ENCODE measurements around the gene TMEM151B.

TMEM151B gene

GRCh38 chr6:44284121-44284520 lies 13.9 kb downstream of the TMEM151B start:
- no peaks in the 10 kb centered on the region for H3K4me1 ChIP-seq (ENCODE audit: insufficient read depth, insufficient read length)
- H3K27me3 ChIP-seq (ENCODE audit: insufficient read depth, insufficient read length) = peaks cover 9% of the 10 kb centered on the region
- TF ChIP-seq SUZ12 (IDR thresholded peaks at IDR 0.05; ENCODE audit: extremely low read depth, insufficient read depth, insufficient read length) = no peak
- no peak for TF ChIP-seq YY1 (IDR thresholded peaks at IDR 0.05; ENCODE audit: insufficient read depth, insufficient read length)
- no peak for TF ChIP-seq ZNF274 (IDR thresholded peaks at IDR 0.05; ENCODE audit: low read depth, low read length)
- H3K4me3 ChIP-seq (ENCODE audit: insufficient read length, low read depth) = no peak overlapping the region
- no peak for DNase-seq (ENCODE audit: low read depth, low spot score)
- H3K9me3 ChIP-seq (ENCODE audit: insufficient read depth, low read length) = no peaks in the 10 kb centered on the region
- no peaks in the 10 kb centered on the region for H3K36me3 ChIP-seq (ENCODE audit: insufficient read depth, insufficient read length, low read length)
- H3K9ac ChIP-seq (ENCODE audit: insufficient read length, low read depth) = no peak overlapping the region

DNA sequence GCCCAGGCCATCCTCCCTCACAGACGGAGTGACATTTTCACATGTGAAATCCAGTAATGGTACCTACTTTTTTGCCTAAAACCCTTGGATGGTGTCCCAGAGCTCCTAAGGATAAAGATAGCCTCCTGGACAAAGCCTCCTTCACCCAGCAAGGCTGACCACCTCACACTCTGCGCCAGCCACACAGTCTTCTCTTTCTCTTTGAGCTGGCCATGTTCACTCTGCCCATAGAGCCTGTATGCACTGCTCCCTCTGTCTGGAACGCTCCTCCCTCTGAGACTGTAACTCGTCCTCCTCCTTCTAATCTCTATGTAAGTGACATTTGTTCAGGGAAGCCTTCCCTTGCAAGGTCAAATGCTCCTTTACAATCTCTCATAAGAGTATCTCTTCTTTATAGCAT lies 14.6 kb downstream of the TMEM151B start:
- DNase-seq (ENCODE audit: low read depth, low spot score) = no peak
- no peaks in the 10 kb centered on the region for H3K36me3 ChIP-seq (ENCODE audit: insufficient read depth, insufficient read length, low read length)
- TF ChIP-seq YY1 (IDR thresholded peaks at IDR 0.05; ENCODE audit: insufficient read depth, insufficient read length) (no peak), ZNF274 (IDR thresholded peaks at IDR 0.05; ENCODE audit: low read depth, low read length) (no peak), SUZ12 (IDR thresholded peaks at IDR 0.05; ENCODE audit: extremely low read depth, insufficient read depth, insufficient read length) (no peak)
- no peak overlapping the region for H3K9ac ChIP-seq (ENCODE audit: insufficient read length, low read depth)
- H3K9me3 ChIP-seq (ENCODE audit: insufficient read depth, low read length) = no peaks in the 10 kb centered on the region
- no peaks in the 10 kb centered on the region for H3K4me1 ChIP-seq (ENCODE audit: insufficient read depth, insufficient read length)
- H3K27me3 ChIP-seq (ENCODE audit: insufficient read depth, insufficient read length) = peaks cover 9% of the 10 kb centered on the region
- H3K4me3 ChIP-seq (ENCODE audit: insufficient read length, low read depth) = no peak overlapping the region

GRCh38 chr6:44285552-44286284 lies 15.5 kb downstream of the TMEM151B start:
- no peak for TF ChIP-seq ZNF274 (IDR thresholded peaks at IDR 0.05; ENCODE audit: low read depth, low read length)
- no peak for TF ChIP-seq SUZ12 (IDR thresholded peaks at IDR 0.05; ENCODE audit: extremely low read depth, insufficient read depth, insufficient read length)
- TF ChIP-seq YY1 (IDR thresholded peaks at IDR 0.05; ENCODE audit: insufficient read depth, insufficient read length) = no peak
- no peak for DNase-seq (ENCODE audit: low read depth, low spot score)
- Histone ChIP-seq H3K9me3 (ENCODE audit: insufficient read depth, low read length) (no peaks in the 10 kb centered on the region), H3K9ac (ENCODE audit: insufficient read length, low read depth) (no peak overlapping the region), H3K4me1 (ENCODE audit: insufficient read depth, insufficient read length) (no peaks in the 10 kb centered on the region), H3K36me3 (ENCODE audit: insufficient read depth, insufficient read length, low read length) (no peaks in the 10 kb centered on the region), H3K4me3 (ENCODE audit: insufficient read length, low read depth) (no peak overlapping the region), H3K27me3 (ENCODE audit: insufficient read depth, insufficient read length) (peaks cover 9% of the 10 kb centered on the region)

DNA sequence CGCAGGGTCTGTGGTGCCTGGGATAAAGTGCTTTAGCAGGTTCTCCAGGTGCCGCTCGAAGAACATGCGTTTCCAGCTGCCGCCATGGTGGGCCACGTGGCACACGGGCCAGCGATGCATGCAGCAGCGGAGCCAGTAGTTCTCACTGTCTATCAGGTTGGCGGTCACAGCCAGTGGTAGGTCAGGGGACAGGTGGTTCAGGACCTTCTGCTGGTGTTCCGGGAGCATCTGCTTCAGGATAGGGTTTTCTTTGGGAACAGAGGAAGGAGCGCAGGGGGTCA lies 16.0 kb downstream of the TMEM151B start:
- Histone ChIP-seq H3K4me3 (ENCODE audit: insufficient read length, low read depth) (no peak overlapping the region), H3K9ac (ENCODE audit: insufficient read length, low read depth) (no peak overlapping the region), H3K27me3 (ENCODE audit: insufficient read depth, insufficient read length) (peaks cover 9% of the 10 kb centered on the region), H3K4me1 (ENCODE audit: insufficient read depth, insufficient read length) (no peaks in the 10 kb centered on the region), H3K36me3 (ENCODE audit: insufficient read depth, insufficient read length, low read length) (no peaks in the 10 kb centered on the region), H3K9me3 (ENCODE audit: insufficient read depth, low read length) (no peaks in the 10 kb centered on the region)
- TF ChIP-seq SUZ12 (IDR thresholded peaks at IDR 0.05; ENCODE audit: extremely low read depth, insufficient read depth, insufficient read length) = no peak
- no peak for TF ChIP-seq ZNF274 (IDR thresholded peaks at IDR 0.05; ENCODE audit: low read depth, low read length)
- TF ChIP-seq YY1 (IDR thresholded peaks at IDR 0.05; ENCODE audit: insufficient read depth, insufficient read length) = no peak
- no peak for DNase-seq (ENCODE audit: low read depth, low spot score)

- Histone ChIP-seq H3K9ac (ENCODE audit: insufficient read length, low read depth) (no peak overlapping the region), H3K27me3 (ENCODE audit: insufficient read depth, insufficient read length) (peaks cover 9% of the 10 kb centered on the region), H3K9me3 (ENCODE audit: insufficient read depth, low read length) (no peaks in the 10 kb centered on the region), H3K4me1 (ENCODE audit: insufficient read depth, insufficient read length) (no peaks in the 10 kb centered on the region), H3K36me3 (ENCODE audit: insufficient read depth, insufficient read length, low read length) (no peaks in the 10 kb centered on the region), H3K4me3 (ENCODE audit: insufficient read length, low read depth) (no peak overlapping the region)
- no peak for TF ChIP-seq ZNF274 (IDR thresholded peaks at IDR 0.05; ENCODE audit: low read depth, low read length)
- TF ChIP-seq SUZ12 (IDR thresholded peaks at IDR 0.05; ENCODE audit: extremely low read depth, insufficient read depth, insufficient read length) = no peak
- no peak for TF ChIP-seq YY1 (IDR thresholded peaks at IDR 0.05; ENCODE audit: insufficient read depth, insufficient read length)
- DNase-seq (ENCODE audit: low read depth, low spot score) = no peak
Observed at GRCh38 chr6:44286747-44287146, 16.5 kb downstream of the TMEM151B start.

- Histone ChIP-seq H3K27me3 (ENCODE audit: insufficient read depth, insufficient read length) (peaks cover under 1% of the 10 kb centered on the region), H3K4me3 (ENCODE audit: insufficient read length, low read depth) (no peak overlapping the region), H3K4me1 (ENCODE audit: insufficient read depth, insufficient read length) (no peaks in the 10 kb centered on the region), H3K9me3 (ENCODE audit: insufficient read depth, low read length) (no peaks in the 10 kb centered on the region), H3K9ac (ENCODE audit: insufficient read length, low read depth) (no peak overlapping the region), H3K36me3 (ENCODE audit: insufficient read depth, insufficient read length, low read length) (no peaks in the 10 kb centered on the region)
- TF ChIP-seq ZNF274 (IDR thresholded peaks at IDR 0.05; ENCODE audit: low read depth, low read length) (no peak), YY1 (IDR thresholded peaks at IDR 0.05; ENCODE audit: insufficient read depth, insufficient read length) (no peak), SUZ12 (IDR thresholded peaks at IDR 0.05; ENCODE audit: extremely low read depth, insufficient read depth, insufficient read length) (no peak)
- no peak for DNase-seq (ENCODE audit: low read depth, low spot score)
Observed at GRCh38 chr6:44289726-44290260, 19.5 kb downstream of the TMEM151B start.

GRCh38 chr6:44291841-44292240 lies 21.6 kb downstream of the TMEM151B start:
- Histone ChIP-seq H3K4me3 (ENCODE audit: insufficient read length, low read depth) (no peak overlapping the region), H3K27me3 (ENCODE audit: insufficient read depth, insufficient read length) (peaks cover 9% of the 10 kb centered on the region), H3K9me3 (ENCODE audit: insufficient read depth, low read length) (no peaks in the 10 kb centered on the region), H3K4me1 (ENCODE audit: insufficient read depth, insufficient read length) (no peaks in the 10 kb centered on the region), H3K9ac (ENCODE audit: insufficient read length, low read depth) (no peak overlapping the region), H3K36me3 (ENCODE audit: insufficient read depth, insufficient read length, low read length) (no peaks in the 10 kb centered on the region)
- TF ChIP-seq SUZ12 (IDR thresholded peaks at IDR 0.05; ENCODE audit: extremely low read depth, insufficient read depth, insufficient read length) (no peak), ZNF274 (IDR thresholded peaks at IDR 0.05; ENCODE audit: low read depth, low read length) (no peak), YY1 (IDR thresholded peaks at IDR 0.05; ENCODE audit: insufficient read depth, insufficient read length) (no peak)
- DNase-seq (ENCODE audit: low read depth, low spot score) = no peak
